ENCODE measurements around the gene SASH1.

The SASH1 gene

DNA sequence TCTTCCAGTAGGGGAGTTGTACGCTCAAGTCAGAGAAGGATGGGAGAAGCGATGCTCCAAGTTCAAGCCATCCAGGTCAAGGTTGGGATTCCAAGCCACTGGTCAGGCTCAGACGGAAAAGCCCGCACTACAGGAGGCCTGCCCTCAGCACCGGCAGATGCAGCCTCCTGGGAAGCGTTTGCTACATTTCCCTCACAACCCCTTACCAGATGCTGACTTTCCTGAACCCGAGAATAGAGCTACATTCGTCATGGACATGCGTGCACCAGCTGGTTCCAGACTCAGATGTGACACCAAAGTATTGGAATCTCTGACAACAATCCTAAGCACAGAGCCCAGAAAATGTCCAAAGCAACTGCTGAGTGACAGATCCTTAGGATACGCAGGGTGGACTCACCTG, 174.8 kb downstream of the SASH1 start:
- no peak overlapping the region for H3K4me3 ChIP-seq (ENCODE audit: low read length)
- DNase-seq (ENCODE audit: low read depth): no peak
- TF ChIP-seq, protein P1, sequence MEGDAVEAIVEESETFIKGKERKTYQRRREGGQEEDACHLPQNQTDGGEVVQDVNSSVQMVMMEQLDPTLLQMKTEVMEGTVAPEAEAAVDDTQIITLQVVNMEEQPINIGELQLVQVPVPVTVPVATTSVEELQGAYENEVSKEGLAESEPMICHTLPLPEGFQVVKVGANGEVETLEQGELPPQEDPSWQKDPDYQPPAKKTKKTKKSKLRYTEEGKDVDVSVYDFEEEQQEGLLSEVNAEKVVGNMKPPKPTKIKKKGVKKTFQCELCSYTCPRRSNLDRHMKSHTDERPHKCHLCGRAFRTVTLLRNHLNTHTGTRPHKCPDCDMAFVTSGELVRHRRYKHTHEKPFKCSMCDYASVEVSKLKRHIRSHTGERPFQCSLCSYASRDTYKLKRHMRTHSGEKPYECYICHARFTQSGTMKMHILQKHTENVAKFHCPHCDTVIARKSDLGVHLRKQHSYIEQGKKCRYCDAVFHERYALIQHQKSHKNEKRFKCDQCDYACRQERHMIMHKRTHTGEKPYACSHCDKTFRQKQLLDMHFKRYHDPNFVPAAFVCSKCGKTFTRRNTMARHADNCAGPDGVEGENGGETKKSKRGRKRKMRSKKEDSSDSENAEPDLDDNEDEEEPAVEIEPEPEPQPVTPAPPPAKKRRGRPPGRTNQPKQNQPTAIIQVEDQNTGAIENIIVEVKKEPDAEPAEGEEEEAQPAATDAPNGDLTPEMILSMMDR (conservative IDR thresholded peaks at IDR 0.05; ENCODE audit: low read depth, low read length): no peak

DNA sequence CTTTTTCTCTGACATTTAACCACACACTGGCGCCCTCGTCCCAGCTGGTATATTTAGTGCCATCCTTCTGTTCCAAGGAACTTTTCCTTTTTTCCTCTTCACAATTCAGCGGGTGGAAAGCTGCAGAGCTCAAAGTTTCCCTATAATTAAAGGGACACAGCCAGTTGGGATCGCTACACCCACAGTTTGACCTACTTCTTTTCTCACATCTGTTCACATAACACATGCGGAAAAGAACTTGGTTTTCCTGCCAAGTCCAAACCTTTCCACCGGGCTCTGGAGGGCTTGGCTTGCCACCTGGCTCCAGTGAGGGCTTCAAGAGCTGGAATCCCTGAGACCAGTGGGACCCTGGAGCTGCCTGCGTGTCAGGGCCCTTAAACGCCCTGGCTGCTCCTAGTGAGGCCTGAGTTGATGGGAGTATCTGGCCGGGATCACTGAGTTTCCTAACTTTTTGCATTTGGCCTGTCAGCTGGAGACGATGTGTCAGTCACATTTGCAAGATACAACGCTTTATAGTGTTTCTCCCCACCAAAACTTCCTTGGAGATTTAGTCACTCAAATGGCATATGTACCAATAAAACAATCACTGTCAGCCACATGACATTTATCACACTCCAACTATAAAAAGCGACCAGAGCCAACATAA, 176.0 kb downstream of the SASH1 start:
- no peak overlapping the region for H3K4me3 ChIP-seq (ENCODE audit: low read length)
- DNase-seq (ENCODE audit: low read depth): no peak
- TF ChIP-seq, protein P1 (conservative IDR thresholded peaks at IDR 0.05; ENCODE audit: low read depth, low read length): no peak

DNA sequence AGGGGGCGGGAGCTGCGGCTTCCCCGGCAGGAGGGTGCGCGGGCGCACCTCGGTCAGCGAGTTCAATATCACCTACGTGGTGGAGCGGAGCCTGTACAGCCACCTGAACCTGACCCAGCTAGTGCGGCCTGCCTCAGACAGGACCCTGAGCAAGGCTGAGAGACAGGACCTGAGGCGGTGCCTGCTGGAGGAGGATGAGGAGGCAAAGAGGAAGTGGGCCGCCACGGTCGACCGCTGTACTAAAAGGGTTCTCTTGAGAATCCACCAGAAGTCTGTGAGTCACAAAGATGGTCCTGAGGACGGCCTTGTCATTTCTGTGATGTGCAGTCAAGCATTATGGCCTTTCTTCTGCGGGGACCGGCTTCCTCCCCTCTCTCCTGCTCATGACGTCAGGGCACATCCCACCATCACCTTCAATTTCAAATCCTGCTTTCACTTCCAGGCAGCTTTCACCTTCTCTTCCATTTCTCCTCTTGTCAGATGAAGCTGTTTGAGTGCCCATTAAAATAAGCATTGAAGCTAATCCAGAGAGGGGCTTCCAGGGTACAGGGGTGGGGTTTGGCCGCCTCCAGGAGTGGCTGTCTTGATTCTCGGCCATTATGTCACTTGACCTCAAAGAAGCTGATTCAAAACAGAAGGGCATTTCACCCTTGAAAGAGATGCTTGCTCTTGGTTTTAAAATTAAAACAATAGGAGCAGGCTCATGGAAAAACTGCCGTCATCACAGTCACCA, 177.6 kb downstream of the SASH1 start:
- TF ChIP-seq, protein P1 (conservative IDR thresholded peaks at IDR 0.05; ENCODE audit: low read depth, low read length): no peak
- H3K4me3 ChIP-seq (ENCODE audit: low read length): no peak overlapping the region
- DNase-seq (ENCODE audit: low read depth): no peak

DNA sequence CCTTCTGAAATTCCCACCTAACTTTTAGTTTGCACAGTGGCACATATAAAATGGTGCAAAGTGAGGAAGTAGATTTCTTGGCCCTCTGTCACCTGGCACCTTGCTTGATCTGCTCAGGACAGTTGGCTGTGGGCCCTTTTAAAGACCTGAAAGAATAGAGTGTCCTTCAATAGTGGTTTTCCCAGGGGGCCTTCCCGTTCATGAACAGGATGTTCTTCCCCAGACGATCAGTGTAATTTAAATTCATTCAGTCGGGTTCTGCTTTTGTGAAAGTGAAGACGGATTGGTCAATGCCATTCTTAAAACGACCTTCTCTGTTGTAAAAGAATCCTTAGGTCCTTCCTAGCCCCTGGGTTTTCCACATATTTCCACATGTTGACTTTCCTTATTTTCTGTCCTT, 178.5 kb downstream of the SASH1 start:
- no peak overlapping the region for H3K4me3 ChIP-seq (ENCODE audit: low read length)
- no peak for DNase-seq (ENCODE audit: low read depth)
- TF ChIP-seq, protein P1 (conservative IDR thresholded peaks at IDR 0.05; ENCODE audit: low read depth, low read length): no peak

DNA sequence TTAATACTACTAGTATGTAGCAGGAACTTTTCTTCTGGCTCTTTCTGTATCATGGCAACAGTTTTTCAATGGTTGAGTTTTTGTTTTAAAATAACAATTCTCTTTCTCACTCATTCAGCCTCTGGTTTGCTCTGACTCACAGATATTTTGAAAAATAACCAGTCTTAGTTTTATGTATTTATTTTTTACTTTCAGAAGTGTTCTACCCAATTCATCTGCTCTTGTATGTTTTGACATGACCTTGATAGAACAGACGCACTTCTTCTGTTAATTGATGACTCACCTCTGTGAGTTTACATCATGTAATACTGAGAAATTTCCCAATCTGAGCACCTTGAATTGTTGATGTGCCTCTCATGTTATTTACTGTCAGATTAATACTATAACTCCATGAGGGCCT, 178.9 kb downstream of the SASH1 start:
- H3K4me3 ChIP-seq (ENCODE audit: low read length): no peak overlapping the region
- TF ChIP-seq, protein P1 (conservative IDR thresholded peaks at IDR 0.05; ENCODE audit: low read depth, low read length): no peak
- no peak for DNase-seq (ENCODE audit: low read depth)

DNA sequence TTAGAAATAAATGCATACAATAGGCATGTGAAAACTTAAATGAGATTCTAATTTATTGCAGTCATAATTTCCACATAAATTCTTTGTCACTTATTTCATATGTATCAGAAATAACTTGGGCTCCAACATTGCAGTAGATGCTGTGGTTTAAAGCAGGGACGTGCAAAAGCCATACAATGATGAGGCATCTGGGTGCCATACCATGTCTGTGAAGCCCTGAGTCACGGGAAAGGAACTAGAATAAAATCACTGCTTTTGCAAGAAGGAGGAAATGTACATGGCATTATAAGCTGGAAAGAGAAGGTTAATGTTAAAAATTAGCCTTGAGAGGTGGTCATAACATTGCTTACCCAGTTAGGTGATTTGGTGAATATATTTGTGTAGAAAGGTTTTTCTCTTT, 180.4 kb downstream of the SASH1 start:
- TF ChIP-seq, protein P1 (conservative IDR thresholded peaks at IDR 0.05; ENCODE audit: low read depth, low read length): no peak
- no peak overlapping the region for H3K4me3 ChIP-seq (ENCODE audit: low read length)
- DNase-seq (ENCODE audit: low read depth): no peak

DNA sequence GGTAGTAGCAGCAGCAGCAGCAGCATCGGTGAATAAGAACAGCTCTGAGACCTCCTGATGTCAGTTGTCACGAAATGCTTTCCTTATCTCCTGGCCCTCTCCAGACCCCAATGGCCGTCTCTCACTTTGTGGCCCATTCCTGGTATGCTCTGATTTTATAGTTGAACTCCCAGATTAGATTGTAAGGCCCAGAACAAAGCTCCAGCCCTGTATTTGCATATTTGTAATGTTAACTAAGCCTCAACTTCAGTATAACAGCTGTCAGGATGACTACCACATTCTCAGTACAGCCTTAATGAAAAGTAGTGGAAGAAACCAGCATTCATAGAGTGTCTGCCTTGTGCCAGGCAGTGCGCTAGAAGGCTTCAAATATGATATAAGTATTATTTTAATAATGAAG, 180.9 kb downstream of the SASH1 start:
- DNase-seq (ENCODE audit: low read depth): no peak
- H3K4me3 ChIP-seq (ENCODE audit: low read length): no peak overlapping the region
- TF ChIP-seq, protein P1 (conservative IDR thresholded peaks at IDR 0.05; ENCODE audit: low read depth, low read length): no peak
